Uterus (tissue), 2 donors: Measurements from ENCODE around the gene SLC39A11.

ENCODE experiments used
- CTCF ChIP-seq, 4 experiments: fragments of 200-600 bp in 2 of 4; fragments of 450-650 bp in 2 of 4; sonication (generic) in 2 of 4; IDR thresholded peaks; one replicate each; pipeline ENCODE4 v1.5.1; 2016 to 2019; ENCODE audit warnings: antibody characterized with exemption in 4 of 4, mild to moderate bottlenecking in 2 of 4, moderate library complexity in 1 of 4
- POLR2A ChIP-seq, 2 donors: fragments of 450-650 bp; IDR thresholded peaks; one replicate each; pipeline ENCODE4 v1.6.1; 2016; ENCODE audit warnings: antibody characterized with exemption in 2 of 2, mild to moderate bottlenecking in 1 of 2, moderate library complexity in 1 of 2

- no peak for TF ChIP-seq CTCF (IDR thresholded peaks at IDR 0.05)
- no peak for TF ChIP-seq POLR2A (IDR thresholded peaks at IDR 0.05)
Observed at GRCh38 chr17:73013816-73014663, 78.4 kb downstream of the SLC39A11 start.
